H1 (cell line): ENCODE data around the gene STXBP4. TPM values are rescaled to one million over a fixed set of nuclear protein-coding genes. Genes with fewer than 3 reads are reported as not detected.

Source experiments
- CTCF ChIA-PET: fragments of 300-600 bp; sonication (Branson Sonifier 250); formaldehyde crosslinking; loops from one replicate; lab custom pipeline; 2021; ENCODE audit not compliant: partially characterized antibody; lab: Charles Lee
- POLR2A ChIA-PET: fragments of 300-600 bp; sonication (Branson Sonifier 250); formaldehyde crosslinking; loops from one replicate; lab custom pipeline; 2021; ENCODE audit warnings: inconsistent platforms; ENCODE audit not compliant: partially characterized antibody; lab: Charles Lee
- DNase-seq, 2 experiments: peaks; one replicate each; pipeline versions ENCODE4 v3.0.0 to v3.0.0-alpha.2; 2010 to 2022; ENCODE audit warnings: low spot score in 2 of 2, low read depth in 1 of 2, mixed read lengths in 1 of 2
- FAIRE-seq: peaks from 2 replicates; lab custom pipeline; 2011; peaks lifted over from hg19 to GRCh38; lab: Jason Lieb, UNC
- H2AFZ ChIP-seq: 2 replicates; pipeline ENCODE4 v1.8.1; 2012; ENCODE audit warnings: low read length, inconsistent platforms
- H2AK5ac ChIP-seq: 2 replicates; pipeline ENCODE4 v1.6.1; 2013; ENCODE audit warnings: low read depth, low read length
- H2BK120ac ChIP-seq: replicated peaks from 2 replicates; pipeline ENCODE3; 2013; ENCODE audit warnings: low read depth, low read length, inconsistent platforms
- H2BK12ac ChIP-seq: 2 replicates; pipeline ENCODE4 v1.6.1; 2013; ENCODE audit warnings: low read depth, low read length
- H2BK15ac ChIP-seq: 2 replicates; pipeline ENCODE4 v1.6.1; 2013; ENCODE audit warnings: low read length
- H2BK20ac ChIP-seq: 2 replicates; pipeline ENCODE4 v1.6.1; 2013; ENCODE audit warnings: low read length
- H2BK5ac ChIP-seq: 2 replicates; pipeline ENCODE4 v1.6.1; 2013; ENCODE audit warnings: low read depth, low read length
- H3K14ac ChIP-seq: 2 replicates; pipeline ENCODE4 v1.6.1; 2013; ENCODE audit warnings: inconsistent platforms; ENCODE audit not compliant: insufficient read length
- H3K18ac ChIP-seq: 2 replicates; pipeline ENCODE4 v1.6.1; 2013; ENCODE audit warnings: low read length; ENCODE audit errors: extremely low read depth
- H3K23ac ChIP-seq: 2 replicates; pipeline ENCODE4 v1.6.1; 2013; ENCODE audit warnings: inconsistent platforms; ENCODE audit not compliant: insufficient read length
- H3K23me2 ChIP-seq: 2 replicates; pipeline ENCODE4 v1.6.1; 2013; ENCODE audit warnings: low read depth, low read length
- H3K27ac ChIP-seq: 2 replicates; pipeline ENCODE4 v1.6.1; 2011; ENCODE audit warnings: low read depth, low read length, inconsistent platforms
- H3K27me3 ChIP-seq, 4 experiments: replicated peaks in 1 of 4; 1 replicate in 1 of 4; 2 replicates in 3 of 4; pipeline versions ENCODE4 v1.6.1 to v1.8.1; 2011 to 2013; ENCODE audit warnings: low read length in 3 of 4, mild to moderate bottlenecking in 3 of 4, inconsistent platforms in 2 of 4, mixed read lengths in 2 of 4, moderate library complexity in 1 of 4; ENCODE audit not compliant: control insufficient read depth in 3 of 4, insufficient read depth in 3 of 4; ENCODE audit errors: extremely low read depth in 1 of 4
- H3K36me3 ChIP-seq, 4 experiments: 2 replicates each; pipeline versions ENCODE4 v1.6.1 to v1.8.1; 2011 to 2013; ENCODE audit warnings: mild to moderate bottlenecking in 4 of 4, low read length in 3 of 4, moderate library complexity in 2 of 4, control low read depth in 1 of 4, inconsistent platforms in 1 of 4; ENCODE audit not compliant: insufficient read depth in 4 of 4, control insufficient read depth in 2 of 4
- H3K4ac ChIP-seq: replicated peaks from 2 replicates; pipeline ENCODE3; 2013; ENCODE audit warnings: low read length, low read depth, mixed read lengths, inconsistent platforms; ENCODE audit not compliant: insufficient read length
- H3K4me1 ChIP-seq, 4 experiments: replicated peaks in 1 of 4; 1 replicate in 1 of 4; 2 replicates in 3 of 4; pipeline versions ENCODE4 v1.6.1 to v1.8.1; 2011 to 2013; ENCODE audit warnings: low read length in 3 of 4, inconsistent platforms in 2 of 4, mixed read lengths in 1 of 4; ENCODE audit not compliant: insufficient read depth in 4 of 4, control insufficient read depth in 3 of 4
- H3K4me2 ChIP-seq, 2 experiments: 2 replicates each; pipeline versions ENCODE4 v1.6.1 to v1.8.1; 2011 to 2013; ENCODE audit warnings: low read depth in 2 of 2, low read length in 2 of 2, control low read depth in 1 of 2, inconsistent platforms in 1 of 2, mild to moderate bottlenecking in 1 of 2; ENCODE audit not compliant: insufficient read depth in 1 of 2
- H3K4me3 ChIP-seq, 4 experiments: fragments of 200-600, 300-600 bp in 1 of 4; sonication (generic), shearing (Covaris generic), sonication (Bioruptor Twin) in 1 of 4; 2 replicates each; pipeline versions ENCODE4 v1.5.1 to v1.8.1; 2011 to 2016; ENCODE audit warnings: low read length in 4 of 4, low read depth in 3 of 4, control low read depth in 2 of 4, inconsistent platforms in 2 of 4, mild to moderate bottlenecking in 2 of 4, mixed read lengths in 1 of 4, moderate library complexity in 1 of 4; ENCODE audit not compliant: insufficient read depth in 2 of 4; ENCODE audit errors: extremely low read depth in 1 of 4
- H3K56ac ChIP-seq: replicated peaks from 2 replicates; pipeline ENCODE3; 2013; ENCODE audit warnings: low read depth, mild to moderate bottlenecking, mixed read lengths, low read length, inconsistent platforms; ENCODE audit not compliant: insufficient read length
- H3K79me1 ChIP-seq: 2 replicates; pipeline ENCODE4 v1.6.1; 2013; ENCODE audit warnings: low read depth, low read length, control low read depth
- H3K79me2 ChIP-seq, 2 experiments: 2 replicates each; pipeline versions ENCODE4 v1.6.1 to v1.8.1; 2012 to 2013; ENCODE audit warnings: low read length in 2 of 2, mild to moderate bottlenecking in 2 of 2, inconsistent platforms in 1 of 2; ENCODE audit not compliant: insufficient read depth in 2 of 2, control insufficient read depth in 1 of 2
- H3K9ac ChIP-seq, 4 experiments: replicated peaks in 1 of 4; 1 replicate in 1 of 4; 2 replicates in 3 of 4; pipeline versions ENCODE4 v1.6.1 to v1.8.1; 2011 to 2013; ENCODE audit warnings: low read depth in 3 of 4, low read length in 3 of 4, control low read depth in 2 of 4, mild to moderate bottlenecking in 2 of 4, moderate library complexity in 2 of 4, inconsistent platforms in 1 of 4; ENCODE audit errors: extremely low read depth in 1 of 4
- H3K9me3 ChIP-seq, 2 experiments: 2 replicates each; pipeline versions ENCODE4 v1.6.1 to v1.8.1; 2012 to 2013; ENCODE audit warnings: mild to moderate bottlenecking in 2 of 2, moderate library complexity in 2 of 2, control low read depth in 1 of 2, inconsistent platforms in 1 of 2, low read depth in 1 of 2, low read length in 1 of 2, mixed read lengths in 1 of 2; ENCODE audit not compliant: insufficient read depth in 2 of 2
- H4K20me1 ChIP-seq, 2 experiments: replicated peaks in 1 of 2; 2 replicates each; pipeline versions ENCODE3 to v1.8.1; 2011 to 2013; ENCODE audit warnings: inconsistent platforms in 2 of 2, low read length in 2 of 2, mild to moderate bottlenecking in 1 of 2; ENCODE audit not compliant: insufficient read depth in 2 of 2, control insufficient read depth in 1 of 2
- H4K5ac ChIP-seq: 2 replicates; pipeline ENCODE4 v1.6.1; 2013; ENCODE audit warnings: low read length, low read depth, mixed read lengths, inconsistent platforms; ENCODE audit not compliant: insufficient read length
- H4K8ac ChIP-seq: 2 replicates; pipeline ENCODE4 v1.8.0; 2013; ENCODE audit warnings: mild to moderate bottlenecking, moderate library complexity, low read length, inconsistent platforms; ENCODE audit not compliant: insufficient read depth; ENCODE audit errors: extremely low read depth
- H4K91ac ChIP-seq: replicated peaks from 2 replicates; pipeline ENCODE3; 2013; ENCODE audit warnings: low read length, mixed read lengths, inconsistent platforms; ENCODE audit not compliant: insufficient read length
- CHD2 ChIP-seq: IDR thresholded peaks from 2 replicates; pipeline ENCODE4 v1.6.1; 2012; ENCODE audit warnings: low read length, improper control_type of control experiment
- CREB1 ChIP-seq: IDR thresholded peaks from 2 replicates; pipeline ENCODE4 v1.6.1; 2012; ENCODE audit warnings: inconsistent platforms
- EP300 ChIP-seq, 2 experiments: IDR thresholded peaks; 1 replicate in 1 of 2; 2 replicates in 1 of 2; pipeline ENCODE4 v1.6.1; 2011 to 2012; ENCODE audit warnings: low read depth in 2 of 2, low read length in 2 of 2, mild to moderate bottlenecking in 2 of 2, borderline replicate concordance in 1 of 2, inconsistent platforms in 1 of 2, moderate library complexity in 1 of 2
- KDM5A ChIP-seq: fragments of 200-600 bp; IDR thresholded peaks from 2 replicates; pipeline ENCODE4 v1.7.1; 2012; ENCODE audit warnings: mild to moderate bottlenecking, low read length, inconsistent platforms, mixed read lengths
- PHF8 ChIP-seq: fragments of 200-600 bp; sonication (generic); conservative IDR thresholded peaks from 2 replicates; pipeline ENCODE4 v1.7.1; 2012; ENCODE audit warnings: low read depth, mild to moderate bottlenecking, inconsistent platforms, low read length, moderate library complexity
- POU5F1 ChIP-seq: IDR thresholded peaks from 2 replicates; pipeline ENCODE4 v1.6.1; 2011; ENCODE audit warnings: low read depth, mild to moderate bottlenecking, low read length, moderate library complexity
- SRF ChIP-seq: IDR thresholded peaks from 2 replicates; pipeline ENCODE4 v1.6.1; 2011; ENCODE audit warnings: mild to moderate bottlenecking, low read depth, low read length, moderate library complexity
- YY1 ChIP-seq: IDR thresholded peaks from 2 replicates; pipeline ENCODE4 v1.6.1; 2011; ENCODE audit warnings: low read depth, mild to moderate bottlenecking, low read length
- polyA plus RNA-seq, 7 experiments: library from polyadenylated mRNA; depleted of rRNA in 3 of 7; stranded (reverse) in 5 of 7; unstranded in 2 of 7; fragments of >200 nt in 5 of 7; fragments of 200-250 nt in 2 of 7; gene quantifications; 1 replicate in 5 of 7; 2 replicates in 1 of 7; 4 replicates in 1 of 7; pipeline versions ENCODE4 v1.2.1 to v1.2.3, GENCODE V29; 2011 to 2013; ENCODE audit warnings: missing spikeins in 2 of 7, mixed read lengths in 2 of 7
- total RNA-seq: library from RNA; stranded (reverse); fragmentation: NEBNext Ultra II Directional; extraction: Animal tissue kit (Norgen Biotek cat#: 25700); gene quantifications from 2 replicates; pipeline ENCODE4 v1.2.1, GENCODE V29; 2021

The STXBP4 gene
- total and polyA plus RNA-seq, 2 of the 8 experiments (the other 6 are each of a cell fraction or from before 2014, with no cell fraction given), result 3.2 to 18.5 TPM

- no peak overlapping the region for H3K9ac ChIP-seq
- POLR2A ChIA-PET, result no interaction called here
- H4K91ac ChIP-seq, result no peak overlapping the region
- H3K79me1 ChIP-seq, result no peaks in the 10 kb centered on the region
- no peak overlapping the region for H2BK120ac ChIP-seq
- H2BK5ac ChIP-seq, result no peak overlapping the region
- no peak overlapping the region for H2BK15ac ChIP-seq
- H3K9me3 ChIP-seq, result no peaks in the 10 kb centered on the region
- no peak overlapping the region for H3K18ac ChIP-seq
- no peak overlapping the region for H2BK20ac ChIP-seq
- H3K14ac ChIP-seq, result no peak overlapping the region
- H2BK12ac ChIP-seq, result no peak overlapping the region
- H3K23me2 ChIP-seq, result no peaks in the 10 kb centered on the region
- H3K79me2 ChIP-seq, result no peaks in the 10 kb centered on the region
- DNase-seq (no peak), FAIRE-seq (no peak)
- no peaks in the 10 kb centered on the region for H3K27me3 ChIP-seq
- H4K8ac ChIP-seq, result no peak overlapping the region
- no peak overlapping the region for H3K27ac ChIP-seq
- H4K20me1 ChIP-seq, result no peaks in the 10 kb centered on the region
- no peak overlapping the region for H4K5ac ChIP-seq
- no peak overlapping the region for H2AFZ ChIP-seq
- no peak overlapping the region for H3K4me3 ChIP-seq
- no peak overlapping the region for H3K56ac ChIP-seq
- no peak overlapping the region for H3K4me2 ChIP-seq
- no peaks in the 10 kb centered on the region for H3K4me1 ChIP-seq
- CTCF ChIA-PET, result no interaction called here
- H3K23ac ChIP-seq, result no peak overlapping the region
- no peaks in the 10 kb centered on the region for H3K36me3 ChIP-seq
- H2AK5ac ChIP-seq, result no peak overlapping the region
- no peak overlapping the region for H3K4ac ChIP-seq
- TF ChIP-seq CHD2, result no peak
- no peak for TF ChIP-seq POU5F1
- TF ChIP-seq SRF, result no peak
- no peak for TF ChIP-seq PHF8
- no peak for TF ChIP-seq YY1
- TF ChIP-seq KDM5A, result no peak
- TF ChIP-seq EP300 (IDR thresholded peaks at IDR 0.05; ENCODE audit: borderline replicate concordance in 1 of 2, low read depth in 2 of 2, low read length in 2 of 2), result no peak
- no peak for TF ChIP-seq CREB1
Observed at GRCh38 chr17:55059724-55060123, 91.2 kb downstream of the STXBP4 start.
